Endothelial cell of umbilical vein (primary cell): ENCODE data around the gene SERPINB10.

Experiments
- POLR2A ChIP-seq: IDR thresholded peaks from 2 replicates; pipeline ENCODE4 v1.6.1; 2012; ENCODE audit warnings: low read depth, mild to moderate bottlenecking, control low read depth, low read length
- POLR2AphosphoS5 ChIP-seq: IDR thresholded peaks from 2 replicates; pipeline ENCODE4 v1.6.1; 2012; ENCODE audit warnings: low read depth, mild to moderate bottlenecking, control low read depth, low read length, moderate library complexity; ENCODE audit not compliant: insufficient read depth
- TF ChIP-seq, protein P1 (sequence below), 2 donors: IDR thresholded peaks; 1 replicate in 1 of 2; 2 replicates in 1 of 2; pipeline ENCODE4 v1.5.1; 2011; ENCODE audit warnings: low read length in 2 of 2, mild to moderate bottlenecking in 2 of 2, moderate library complexity in 2 of 2, control low read depth in 1 of 2, inconsistent platforms in 1 of 2, low read depth in 1 of 2; ENCODE audit not compliant: insufficient read depth in 1 of 2; ENCODE audit errors: extremely low read depth in 1 of 2
- TF ChIP-seq, protein P2 (sequence below): IDR thresholded peaks from 2 replicates; pipeline ENCODE4 v1.6.1; 2011; ENCODE audit not compliant: insufficient read depth, insufficient read length

DNA sequence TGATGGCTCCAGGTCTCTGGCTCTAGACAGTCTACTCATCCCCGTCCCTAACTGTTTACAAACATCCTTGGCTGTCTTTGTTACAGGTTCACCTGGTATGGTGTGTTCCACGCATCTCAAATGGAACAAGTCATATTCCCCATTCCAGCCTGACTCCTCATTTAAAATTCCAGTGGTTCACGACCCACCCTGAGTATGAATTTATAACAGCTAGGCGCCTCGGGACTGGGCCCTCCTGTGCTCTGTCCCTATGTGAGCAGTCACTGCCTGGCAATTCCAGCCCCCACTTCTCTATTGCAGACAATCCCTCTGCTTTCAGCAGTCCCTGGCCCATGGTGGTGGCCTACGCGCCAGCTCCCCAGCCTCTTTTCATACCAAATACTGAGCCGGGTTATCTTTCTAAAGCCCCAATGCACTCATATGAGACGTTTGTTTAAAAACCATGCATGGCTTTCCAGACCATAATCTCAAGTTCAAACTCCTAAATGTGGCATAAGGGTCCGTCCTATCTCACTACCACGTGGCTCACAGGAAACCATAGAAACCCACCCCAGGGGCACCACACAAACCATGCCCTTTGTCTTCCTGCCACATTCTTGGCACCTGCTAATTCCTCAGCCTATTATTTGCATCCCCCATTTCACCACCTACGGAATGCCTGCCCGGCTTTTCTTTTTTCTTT, 63.7 kb downstream of the SERPINB10 start:
- TF ChIP-seq POLR2A = no peak
- TF ChIP-seq, protein P1, sequence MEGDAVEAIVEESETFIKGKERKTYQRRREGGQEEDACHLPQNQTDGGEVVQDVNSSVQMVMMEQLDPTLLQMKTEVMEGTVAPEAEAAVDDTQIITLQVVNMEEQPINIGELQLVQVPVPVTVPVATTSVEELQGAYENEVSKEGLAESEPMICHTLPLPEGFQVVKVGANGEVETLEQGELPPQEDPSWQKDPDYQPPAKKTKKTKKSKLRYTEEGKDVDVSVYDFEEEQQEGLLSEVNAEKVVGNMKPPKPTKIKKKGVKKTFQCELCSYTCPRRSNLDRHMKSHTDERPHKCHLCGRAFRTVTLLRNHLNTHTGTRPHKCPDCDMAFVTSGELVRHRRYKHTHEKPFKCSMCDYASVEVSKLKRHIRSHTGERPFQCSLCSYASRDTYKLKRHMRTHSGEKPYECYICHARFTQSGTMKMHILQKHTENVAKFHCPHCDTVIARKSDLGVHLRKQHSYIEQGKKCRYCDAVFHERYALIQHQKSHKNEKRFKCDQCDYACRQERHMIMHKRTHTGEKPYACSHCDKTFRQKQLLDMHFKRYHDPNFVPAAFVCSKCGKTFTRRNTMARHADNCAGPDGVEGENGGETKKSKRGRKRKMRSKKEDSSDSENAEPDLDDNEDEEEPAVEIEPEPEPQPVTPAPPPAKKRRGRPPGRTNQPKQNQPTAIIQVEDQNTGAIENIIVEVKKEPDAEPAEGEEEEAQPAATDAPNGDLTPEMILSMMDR (IDR thresholded peaks at IDR 0.05; ENCODE audit: extremely low read depth in 1 of 2, insufficient read depth in 1 of 2, low read depth in 1 of 2, low read length in 2 of 2) = no peak
- no peak for TF ChIP-seq POLR2AphosphoS5
- TF ChIP-seq, protein P2, sequence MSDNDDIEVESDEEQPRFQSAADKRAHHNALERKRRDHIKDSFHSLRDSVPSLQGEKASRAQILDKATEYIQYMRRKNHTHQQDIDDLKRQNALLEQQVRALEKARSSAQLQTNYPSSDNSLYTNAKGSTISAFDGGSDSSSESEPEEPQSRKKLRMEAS = no peak
